Fibroblast of peridontal ligament (primary cell): ENCODE results near the gene ABO.
"Not testable (repeated sequence)": the region's sequence is repeated elsewhere in the genome, so short reads cannot be mapped to it uniquely, and the experiment has no call there.

Source experiments
- DNase-seq: peaks from one replicate; pipeline ENCODE4 v3.0.0-alpha.2; 2010; ENCODE audit errors: extremely low read depth

ABO gene

DNA sequence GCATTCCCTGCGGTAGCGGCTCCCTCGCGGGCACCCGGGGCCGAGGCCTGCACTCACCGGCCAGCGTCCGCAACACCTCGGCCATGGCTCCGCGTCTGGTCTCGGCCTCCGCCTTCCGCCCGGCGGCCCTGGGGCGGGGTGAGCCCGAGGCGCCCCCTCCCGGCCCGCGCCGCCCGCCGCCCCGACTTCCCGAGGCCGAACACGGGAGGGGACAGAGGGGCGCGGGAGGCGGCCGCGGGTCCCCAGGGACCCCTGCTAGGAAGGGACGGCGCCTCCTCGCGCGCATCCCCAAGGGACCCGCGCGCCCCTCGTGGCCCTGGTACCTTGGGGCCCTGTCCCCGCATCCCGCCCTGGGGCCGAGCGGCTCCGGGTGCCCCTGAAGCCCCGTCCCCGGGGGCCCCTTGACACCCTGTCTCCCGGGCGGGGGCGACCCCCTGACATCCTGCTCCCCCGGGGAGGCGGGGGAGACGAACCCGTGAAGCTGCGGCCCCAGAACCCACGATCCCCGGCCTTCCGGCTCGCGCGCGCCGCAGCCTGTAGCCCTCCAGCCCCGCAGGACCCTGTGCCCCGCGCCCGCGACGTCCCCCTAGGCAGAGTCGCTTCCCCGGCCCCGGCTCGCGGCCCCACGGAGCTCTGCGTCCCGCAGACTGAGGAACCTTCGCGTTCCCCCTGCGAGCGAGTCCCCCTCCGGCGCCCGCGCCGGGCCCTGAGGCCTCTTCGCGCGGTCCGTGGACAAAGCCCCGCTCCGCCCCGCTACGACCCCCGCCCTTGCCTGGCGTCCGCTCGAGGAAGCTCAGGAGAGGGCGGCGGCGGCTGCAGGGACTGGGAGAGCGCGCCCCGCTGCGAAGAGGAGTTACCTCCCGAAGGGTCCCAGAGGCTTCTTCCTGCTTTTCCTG lies at the start of gene ABO:
ABO (minus strand) TSS at position 97 of the 896 bp plus-strand sequence.
- DNase-seq: no peak

DNA sequence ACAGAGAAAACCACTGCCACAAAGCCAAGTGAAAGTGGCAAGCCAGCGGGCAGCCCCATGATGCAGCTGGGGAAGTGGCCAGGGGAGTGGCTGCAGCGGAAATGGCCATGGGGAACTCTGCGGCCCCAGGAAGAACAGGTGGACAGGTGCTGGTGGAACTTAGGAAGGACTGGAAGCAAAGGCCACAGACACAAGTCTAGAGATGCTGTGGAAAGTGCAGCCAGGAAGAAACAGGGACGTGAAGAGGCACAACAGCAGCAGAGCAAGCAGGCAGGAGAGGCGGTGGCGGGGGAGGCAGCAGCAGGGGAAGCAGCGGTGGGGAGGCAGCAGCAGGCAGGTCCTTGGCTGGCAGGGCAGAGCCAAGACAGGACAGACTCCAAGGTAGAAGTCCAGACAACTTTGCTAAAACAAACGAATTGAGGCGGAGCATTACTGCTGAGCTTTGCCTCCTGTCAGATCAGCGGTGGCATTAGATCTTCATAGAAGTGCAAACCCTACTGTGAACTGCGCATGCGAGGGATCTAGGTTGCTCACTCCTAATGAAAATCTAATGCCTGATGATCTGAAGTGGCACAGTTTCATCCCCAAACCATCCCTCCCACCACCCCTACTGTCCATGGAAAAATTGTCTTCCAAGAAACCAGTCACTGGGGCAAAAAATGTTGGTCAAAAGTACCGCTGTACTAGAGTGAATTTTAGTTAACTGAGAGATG lies 49.1 kb upstream of the ABO start:
- DNase-seq: no peak

DNA sequence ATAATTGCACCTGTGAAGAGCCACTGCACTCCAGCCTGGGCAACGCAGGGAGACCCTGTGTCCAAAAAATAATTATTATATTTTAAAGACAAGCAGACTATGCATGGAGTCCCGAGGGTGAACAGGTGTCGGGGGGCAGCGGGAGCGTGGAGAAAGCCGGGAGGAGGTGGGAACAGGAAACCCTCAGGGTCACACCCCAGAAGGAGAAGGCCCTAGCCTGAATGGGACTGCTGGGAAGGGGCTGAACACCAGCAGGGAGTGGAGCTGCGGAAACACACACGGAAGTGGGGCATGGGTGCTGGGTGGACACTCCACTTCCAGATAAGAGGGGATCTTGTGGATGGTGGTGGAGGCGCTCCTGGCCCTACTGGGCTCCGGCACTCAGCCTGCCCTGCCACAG lies 48.2 kb upstream of the ABO start:
- no peak for DNase-seq

DNA sequence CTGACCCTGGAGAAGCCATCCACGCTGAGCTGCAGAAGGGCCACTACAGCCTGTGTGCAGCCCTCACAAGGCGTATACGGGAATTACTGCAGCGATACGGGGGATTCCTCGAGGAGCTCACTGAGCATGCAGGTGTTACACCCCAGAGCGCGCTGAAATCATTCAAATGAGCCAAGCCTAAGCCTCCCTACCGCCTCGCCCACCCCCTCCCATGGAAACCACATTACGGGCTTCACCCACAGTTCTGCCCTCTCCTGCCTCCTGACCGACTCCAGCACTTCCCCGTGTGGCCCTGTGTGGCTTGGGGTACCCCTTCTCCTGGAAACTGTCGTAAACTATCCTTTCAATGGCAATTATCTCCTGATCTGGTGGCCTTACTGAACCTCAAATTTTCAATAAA lies 47.7 kb upstream of the ABO start:
- no peak for DNase-seq

DNA sequence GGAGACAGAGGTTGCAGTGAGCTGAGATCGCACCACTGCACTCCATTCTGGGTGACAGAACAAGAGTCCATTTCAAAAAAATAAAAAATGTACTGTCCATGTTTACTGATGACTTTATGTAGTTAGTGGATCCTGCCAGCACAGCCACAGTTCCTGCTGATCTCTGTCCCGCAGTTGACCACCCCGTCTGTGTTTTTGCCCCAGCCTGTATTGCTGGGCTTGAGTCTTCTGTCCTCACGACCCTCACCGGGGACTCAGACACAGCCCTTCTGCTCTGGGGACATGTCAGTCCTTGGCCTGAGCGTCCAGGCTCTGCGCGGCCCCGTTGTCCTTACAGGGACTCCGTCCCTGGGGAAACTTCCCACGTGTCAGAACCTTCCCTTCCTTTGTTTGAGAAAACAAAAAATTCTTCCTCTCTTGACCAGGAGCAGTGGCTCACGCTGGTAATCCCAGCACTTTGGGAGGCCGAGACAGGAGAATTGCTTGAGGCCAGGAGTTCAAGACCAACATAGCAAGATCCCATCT lies 46.5 kb upstream of the ABO start:
- no peak for DNase-seq

DNA sequence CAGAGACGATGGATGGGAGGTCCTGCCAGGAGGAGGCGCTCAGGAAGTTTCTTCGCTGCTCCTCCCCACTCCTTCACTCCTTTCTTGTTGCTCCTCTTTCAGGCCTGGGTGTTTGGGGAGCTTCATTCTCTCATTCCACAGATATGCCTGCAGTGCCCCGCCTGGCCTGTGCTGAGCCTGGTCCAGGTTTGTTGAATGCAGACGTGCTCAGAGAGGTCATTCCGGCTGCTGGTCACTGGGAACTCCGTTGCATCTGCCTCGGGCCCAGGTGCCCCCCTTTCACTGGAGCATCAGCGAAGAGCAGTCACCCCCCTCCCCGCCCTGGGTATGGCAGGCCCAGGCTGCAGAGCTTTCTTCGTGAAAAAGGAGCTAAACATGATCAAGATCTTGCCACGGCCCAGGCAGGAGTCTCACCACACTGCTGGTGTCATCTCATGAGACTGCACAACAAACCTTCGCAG lies 45.5 kb upstream of the ABO start:
- no peak for DNase-seq

DNA sequence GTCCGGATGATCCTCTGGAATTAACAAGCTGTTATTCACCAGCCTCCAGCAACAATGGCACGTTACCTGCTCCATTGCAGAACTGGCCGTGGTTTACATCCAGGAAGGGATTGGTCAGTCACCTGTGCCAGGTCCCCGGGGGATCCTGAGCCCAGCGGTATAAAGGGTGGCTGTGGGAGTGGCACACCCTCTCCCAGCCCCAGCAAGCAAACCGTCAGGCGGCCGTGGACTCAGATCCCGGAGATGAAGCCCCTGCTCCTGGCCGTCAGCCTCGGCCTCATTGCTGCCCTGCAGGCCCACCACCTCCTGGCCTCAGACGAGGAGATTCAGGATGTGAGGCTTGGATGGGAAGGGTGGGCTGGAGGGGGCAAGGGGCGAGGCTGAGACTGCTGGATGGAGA lies 42.5 kb upstream of the ABO start:
- DNase-seq: not testable (repeated sequence)

DNA sequence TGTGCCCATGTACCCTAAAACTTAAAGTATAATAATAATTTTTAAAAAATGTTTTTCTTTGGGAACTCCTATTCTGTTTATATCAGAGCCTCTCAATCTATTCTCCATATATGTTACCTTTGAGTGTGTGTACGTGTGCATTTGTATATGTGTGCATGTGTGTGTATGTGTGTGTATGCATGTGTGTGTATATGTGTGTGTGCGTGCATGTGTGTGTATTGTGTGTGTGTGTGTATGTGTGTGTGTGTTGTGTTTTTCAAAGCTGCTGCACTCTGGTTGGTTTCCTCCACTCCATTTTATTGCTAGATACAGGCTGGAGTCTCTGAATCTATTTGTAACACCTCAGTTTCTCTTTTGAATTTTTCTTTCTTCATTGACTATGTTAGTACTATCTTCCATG lies 41.0 kb upstream of the ABO start:
- DNase-seq: no peak

DNA sequence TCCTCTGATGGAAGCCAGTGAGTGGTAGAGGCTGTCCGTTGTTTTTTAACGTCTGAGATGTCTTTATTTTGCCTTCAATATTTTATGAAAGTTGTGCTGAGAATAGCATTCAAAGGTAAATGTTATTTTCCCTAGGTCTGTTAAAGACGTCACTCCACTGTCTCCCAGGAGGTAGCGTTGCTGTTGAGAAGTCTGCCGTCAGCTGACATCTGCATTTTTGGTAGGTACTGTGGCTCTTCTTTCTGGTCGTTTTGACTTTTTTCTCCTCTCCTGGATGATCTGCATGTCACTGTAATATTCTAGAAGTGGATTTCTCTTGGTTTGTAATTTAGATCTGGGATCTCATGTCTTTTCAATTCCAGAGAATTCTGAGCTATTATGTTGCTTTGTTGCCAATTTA lies 34.6 kb upstream of the ABO start:
- DNase-seq: no peak

DNA sequence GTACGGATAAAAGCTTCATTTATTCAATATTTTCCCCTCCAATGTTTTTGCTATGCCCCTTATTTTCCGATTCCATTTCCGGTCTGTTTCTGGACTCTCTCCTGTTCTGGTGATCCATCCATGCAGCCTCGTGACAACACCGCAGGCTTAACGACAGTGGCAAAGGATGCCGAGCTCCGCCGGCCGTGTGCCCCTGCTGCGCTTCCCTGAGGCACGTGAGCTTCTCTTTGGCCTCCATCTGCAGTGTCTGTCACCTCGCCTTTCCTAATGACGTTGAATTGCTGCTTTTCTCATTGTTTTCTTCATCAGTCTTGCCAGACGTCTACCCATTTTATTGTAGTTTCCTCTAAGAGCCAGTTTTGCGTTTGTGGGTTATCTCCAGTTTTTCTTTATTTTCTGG lies 32.3 kb upstream of the ABO start:
- no peak for DNase-seq

DNA sequence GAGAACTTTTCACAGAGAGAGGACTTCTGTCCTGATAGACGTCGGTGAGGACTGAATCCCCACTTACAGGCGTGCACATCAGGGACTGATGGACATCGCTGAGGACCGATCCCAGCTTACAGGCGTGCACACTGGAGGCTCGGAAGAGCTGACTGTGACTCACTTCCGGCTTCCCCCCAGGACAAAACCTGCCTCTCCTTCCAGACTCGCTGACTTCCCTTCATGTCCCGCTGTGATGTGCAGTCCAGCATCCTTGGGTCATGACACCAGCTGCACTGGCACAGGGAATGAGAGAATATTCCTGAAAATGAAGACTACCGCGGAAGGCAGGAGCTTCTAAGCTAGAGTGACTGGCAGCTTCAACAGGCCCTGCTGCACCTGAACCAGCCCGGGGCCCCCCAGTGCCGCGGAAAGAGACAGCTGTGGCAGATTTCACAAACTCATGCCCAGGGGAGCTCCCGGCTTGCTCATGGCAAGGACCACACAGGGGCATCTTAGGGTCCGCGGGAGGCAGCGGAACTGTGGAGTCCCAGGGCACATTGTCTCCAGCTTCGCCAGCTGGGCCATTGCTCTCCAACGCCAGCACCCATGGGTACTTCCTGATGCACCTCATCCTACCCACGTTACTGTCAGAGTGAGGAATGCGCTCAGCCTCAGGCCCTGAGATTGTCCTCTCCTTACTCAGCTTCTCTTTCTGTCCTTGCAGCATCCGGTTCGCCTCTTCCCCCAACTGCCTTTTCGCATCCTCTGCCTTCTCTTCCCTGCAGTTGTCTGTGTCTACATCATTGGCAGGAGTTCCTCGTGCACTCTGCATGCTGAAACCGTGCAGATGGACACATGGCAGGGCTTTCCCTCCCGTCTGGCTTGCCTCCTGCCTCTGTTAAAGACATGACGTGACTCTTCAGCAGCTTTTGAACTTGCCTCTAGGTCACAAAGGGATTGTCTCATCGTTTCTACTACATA lies 31.5 kb upstream of the ABO start:
- DNase-seq: no peak

DNA sequence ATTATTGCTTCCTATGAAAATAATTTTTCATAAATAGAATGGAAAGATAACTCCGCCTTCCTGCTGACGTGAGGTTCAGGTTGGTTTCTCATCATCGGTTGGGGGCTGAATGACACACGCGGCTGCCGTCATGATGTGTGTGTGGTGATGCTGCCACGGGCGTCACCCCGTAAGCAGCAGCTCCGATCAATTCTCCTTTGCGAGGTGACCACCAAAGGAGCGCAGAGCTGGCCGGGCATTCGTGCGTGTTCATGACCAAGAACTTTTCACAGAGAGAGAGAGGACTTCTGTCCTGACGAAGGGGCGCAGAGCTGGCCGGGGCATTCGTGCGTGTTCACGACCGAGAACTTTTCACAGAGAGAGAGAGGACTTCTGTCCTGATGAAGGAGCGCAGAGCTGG lies 30.7 kb upstream of the ABO start:
- no peak for DNase-seq

DNA sequence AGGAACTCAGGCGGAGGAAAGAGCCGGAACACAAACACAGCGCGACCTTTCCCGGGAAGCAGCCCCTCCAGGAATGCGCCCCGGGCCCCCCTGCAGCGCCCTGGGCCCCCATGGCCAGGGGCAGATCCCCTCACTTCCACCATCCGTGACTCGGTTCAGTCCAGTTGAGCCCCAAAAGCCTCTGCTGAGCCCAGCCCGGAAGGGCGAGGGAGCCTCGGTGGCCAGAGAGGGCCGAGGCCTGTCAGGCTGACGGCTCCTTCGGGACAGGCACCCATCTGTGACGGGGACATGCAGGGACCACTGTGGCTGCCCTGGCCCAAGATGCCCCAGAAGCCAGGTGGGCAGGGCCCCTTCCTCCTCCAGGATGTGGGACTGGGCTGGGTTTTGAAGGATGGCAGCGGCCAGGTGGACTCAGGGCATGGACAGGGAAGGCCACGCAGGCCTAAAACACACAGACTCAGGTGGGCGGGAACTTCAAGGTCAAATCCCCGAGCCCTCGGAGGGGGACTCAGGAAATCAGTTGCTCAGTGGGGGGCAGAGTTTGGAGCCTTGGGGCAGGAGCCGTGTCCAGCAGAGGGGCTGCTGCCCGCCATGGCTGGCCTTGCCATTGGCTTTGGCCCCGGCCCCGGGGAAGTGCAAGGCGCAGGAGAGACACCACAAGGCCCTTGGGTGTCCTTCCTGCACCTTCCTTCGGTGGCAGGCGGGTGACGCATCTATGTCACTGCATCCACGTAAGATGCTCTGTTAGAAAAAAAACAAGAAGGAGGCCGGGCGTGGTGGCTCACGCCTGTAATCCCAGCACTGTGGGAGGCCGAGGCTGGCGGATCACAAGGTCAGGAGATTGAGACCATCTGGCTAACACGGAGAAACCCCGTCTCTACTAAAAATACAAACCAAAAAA lies 29.7 kb upstream of the ABO start:
- DNase-seq: no peak

DNA sequence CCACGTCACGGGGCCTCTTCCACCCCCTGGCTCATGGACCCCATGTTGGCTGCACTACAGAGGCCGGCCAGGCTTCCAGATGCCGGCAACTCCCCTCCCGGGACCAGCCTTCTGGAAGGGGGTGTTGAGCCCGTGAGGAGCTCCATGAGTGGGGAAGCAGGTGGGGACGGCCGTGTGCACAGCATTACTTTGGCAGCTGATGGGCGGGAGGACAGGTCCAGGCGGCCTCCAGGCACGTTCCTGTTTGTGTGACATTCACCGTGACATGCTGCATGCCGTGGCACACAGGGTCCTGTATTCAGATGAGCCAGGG lies 29.1 kb upstream of the ABO start:
- DNase-seq: no peak

DNA sequence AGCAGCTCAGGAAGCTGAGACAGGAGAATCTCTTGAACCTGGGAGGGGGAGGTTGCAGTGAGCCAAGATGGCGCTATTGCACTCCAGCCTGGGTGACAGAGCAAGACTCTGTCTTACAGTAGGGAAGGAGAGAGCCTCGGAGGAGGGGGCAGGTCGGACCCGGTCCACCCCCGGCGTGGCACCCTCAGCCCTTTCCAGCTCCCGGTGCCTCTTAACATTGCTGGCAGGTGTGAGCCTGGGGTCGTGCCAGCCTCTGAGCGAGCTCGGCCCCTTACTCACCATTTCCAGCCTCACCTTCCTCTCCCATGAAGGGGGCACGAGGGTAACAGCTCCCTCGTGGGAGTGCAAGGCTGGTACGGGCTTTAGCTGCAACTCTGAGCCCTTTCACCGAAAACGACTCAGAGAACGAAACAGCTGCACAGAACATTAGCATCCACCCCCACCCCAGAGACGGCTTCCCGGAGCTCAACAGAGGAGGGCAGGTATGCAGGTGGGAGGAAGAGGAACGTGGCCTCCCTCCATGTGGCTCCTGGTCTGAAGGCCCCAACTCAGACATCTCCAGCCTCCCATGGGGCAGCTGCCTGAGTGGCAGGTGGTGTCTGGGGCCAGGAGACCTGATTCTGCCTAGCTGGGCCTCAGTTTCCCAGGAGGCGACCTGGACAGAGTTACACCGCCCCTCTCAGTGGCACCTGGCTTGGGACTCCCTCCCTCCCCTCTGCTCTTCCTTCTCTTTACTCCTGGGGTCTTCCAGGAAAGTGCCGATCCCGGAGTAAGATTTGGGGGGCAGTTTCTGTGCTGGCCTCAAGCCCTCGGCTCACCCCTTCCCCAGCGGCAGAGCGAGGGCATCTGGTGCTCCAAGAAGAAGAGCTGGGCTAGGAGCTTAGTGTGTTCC lies 28.5 kb upstream of the ABO start:
- no peak for DNase-seq

DNA sequence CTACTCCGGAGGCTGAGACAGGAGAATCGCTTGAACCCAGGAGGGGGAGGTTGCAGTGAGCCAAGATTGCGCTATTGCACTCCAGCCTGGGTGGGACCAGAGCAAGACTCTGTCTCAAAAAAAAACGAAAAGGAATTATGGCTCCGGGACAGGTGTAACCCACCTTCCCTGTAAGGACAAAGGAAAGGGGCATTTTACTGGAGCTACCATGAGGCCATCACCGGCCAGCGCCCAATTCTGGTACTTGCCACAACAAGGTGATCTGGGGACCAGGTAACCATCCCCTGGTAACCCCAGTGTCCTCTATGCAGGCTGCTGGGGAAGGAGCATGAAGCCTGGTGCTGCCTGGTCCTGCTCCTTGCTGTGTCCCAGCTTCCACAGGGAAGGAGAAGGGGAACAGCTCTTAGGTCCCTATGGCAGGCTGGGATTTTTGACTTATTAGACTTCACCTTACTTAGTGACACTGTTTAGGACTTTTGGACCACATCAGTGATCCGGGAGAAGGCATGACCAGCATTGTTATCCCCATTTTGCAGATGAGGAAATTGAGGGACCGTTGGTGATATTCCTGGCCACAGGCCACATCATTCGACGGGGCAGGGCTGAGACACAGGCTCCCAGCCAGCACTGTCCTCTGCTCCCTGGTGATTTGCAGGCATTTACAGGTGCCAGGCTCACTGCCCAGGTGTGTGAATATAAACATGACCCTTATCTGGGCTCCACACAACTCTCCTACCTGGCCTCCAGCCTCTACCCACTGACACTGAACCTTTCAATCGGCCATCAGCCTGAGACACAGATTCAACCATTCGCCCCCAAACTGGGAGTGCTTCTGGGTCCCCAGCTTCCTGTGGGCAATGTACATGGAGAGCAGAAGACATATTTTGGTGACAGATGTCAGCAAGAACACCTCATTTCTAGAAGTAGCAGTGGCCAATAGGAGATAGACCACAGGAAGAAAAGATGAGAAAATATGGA lies 26.5 kb upstream of the ABO start:
- no peak for DNase-seq

DNA sequence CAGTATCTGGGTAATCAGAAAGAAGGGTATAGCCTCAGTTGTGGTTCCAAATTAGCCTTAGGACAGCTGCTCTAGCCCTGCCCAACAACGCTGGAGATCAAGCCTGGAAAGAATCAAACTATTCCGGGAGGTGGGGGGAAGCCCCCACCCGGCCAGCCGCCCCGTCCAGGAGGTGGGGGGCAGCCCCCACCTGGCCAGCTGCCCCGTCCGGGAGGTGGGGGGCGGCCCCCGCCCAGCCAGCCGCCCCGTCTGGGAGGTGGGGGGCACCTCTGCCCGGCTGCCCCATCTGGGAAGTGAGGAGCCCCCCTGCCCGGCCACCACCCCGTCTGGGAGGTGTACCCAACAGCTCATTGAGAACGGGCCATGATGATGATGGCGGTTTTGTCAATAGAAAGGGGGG lies 25.0 kb upstream of the ABO start:
- not testable (repeated sequence) for DNase-seq

DNA sequence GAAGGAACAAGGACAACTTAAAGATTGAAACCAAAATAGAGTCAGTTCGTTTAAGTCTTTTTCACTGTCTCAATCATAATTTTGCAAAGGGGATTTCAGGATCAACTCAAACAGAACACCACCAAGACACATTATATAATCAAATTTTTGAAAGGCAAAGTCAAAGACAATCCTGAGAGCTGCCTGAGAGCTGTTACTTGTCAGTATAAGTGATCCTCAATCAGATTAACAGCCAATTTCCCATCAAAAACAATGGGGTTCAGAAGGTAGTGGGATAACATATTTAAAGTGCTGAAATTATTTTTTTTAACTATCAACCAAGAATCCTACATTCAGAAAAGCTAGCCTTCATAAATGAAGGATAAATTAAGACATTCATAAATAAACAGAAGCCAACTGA lies 19.3 kb upstream of the ABO start:
- no peak for DNase-seq
